GM20431 (cell line): ENCODE measurements around the gene RRP1B.
"Not testable (repeated sequence)": the region's sequence is repeated elsewhere in the genome, so short reads cannot be mapped to it uniquely, and the experiment has no call there.

Source experiments
- in situ Hi-C: fragments of 300-500 bp; cut with MseI, MboI; formaldehyde crosslinking; loops from one replicate; pipeline ENCODE4 v1.15.0; 2020; ENCODE audit warnings: low sequenced_read_pairs; ENCODE audit not compliant: unreplicated experiment

The RRP1B gene

GRCh38 chr21:43694437-43695079 lies 35.2 kb downstream of the RRP1B start:
- in situ Hi-C loops, result no loop called here

GRCh38 chr21:43696214-43696613 lies 36.9 kb downstream of the RRP1B start:
- in situ Hi-C loops, result no loop called here

- in situ Hi-C loops, result no loop called here
These were observed 38.6 kb downstream of the RRP1B start for GRCh38 chr21:43697758-43698643.

GRCh38 chr21:43699492-43699777 lies 40.1 kb downstream of the RRP1B start:
- in situ Hi-C loops, result not testable (repeated sequence)

DNA sequence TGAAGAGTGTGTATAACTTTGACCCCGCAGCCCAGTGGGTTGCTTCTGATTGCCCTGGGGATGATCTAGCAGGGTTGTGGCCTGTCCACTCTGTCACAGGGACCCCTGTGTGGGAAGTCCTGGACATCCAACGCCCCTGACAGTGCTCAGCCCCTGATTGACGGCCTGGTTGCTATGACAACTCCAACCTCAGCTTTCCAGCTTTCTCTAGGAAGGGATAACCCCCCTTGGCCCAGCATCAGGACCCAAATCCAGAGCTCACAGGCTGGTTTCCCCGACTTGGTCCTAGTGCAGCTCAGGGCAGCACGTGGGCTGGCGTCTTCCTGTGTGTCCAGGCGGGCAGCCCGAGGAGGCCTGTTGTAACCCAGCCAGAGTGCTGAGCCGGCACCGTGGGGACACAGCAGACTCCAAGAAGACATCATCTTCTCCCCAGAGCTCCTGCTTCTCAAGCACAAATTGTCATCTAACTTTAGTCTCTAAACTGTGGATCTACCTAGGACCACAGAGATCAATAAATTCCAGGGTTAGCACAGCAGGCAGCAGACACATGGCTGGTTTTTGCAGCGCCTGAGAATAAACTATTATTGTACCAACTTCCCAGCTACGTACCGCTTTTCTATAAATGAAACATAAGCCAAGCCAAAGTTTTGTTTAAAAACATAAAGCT lies 40.7 kb downstream of the RRP1B start:
- in situ Hi-C loops, result no loop called here

GRCh38 chr21:43701936-43702784 lies 42.8 kb downstream of the RRP1B start:
- in situ Hi-C loops, result no loop called here

- in situ Hi-C loops, result no loop called here
These were observed 43.4 kb downstream of the RRP1B start for GRCh38 chr21:43702785-43703034.

DNA sequence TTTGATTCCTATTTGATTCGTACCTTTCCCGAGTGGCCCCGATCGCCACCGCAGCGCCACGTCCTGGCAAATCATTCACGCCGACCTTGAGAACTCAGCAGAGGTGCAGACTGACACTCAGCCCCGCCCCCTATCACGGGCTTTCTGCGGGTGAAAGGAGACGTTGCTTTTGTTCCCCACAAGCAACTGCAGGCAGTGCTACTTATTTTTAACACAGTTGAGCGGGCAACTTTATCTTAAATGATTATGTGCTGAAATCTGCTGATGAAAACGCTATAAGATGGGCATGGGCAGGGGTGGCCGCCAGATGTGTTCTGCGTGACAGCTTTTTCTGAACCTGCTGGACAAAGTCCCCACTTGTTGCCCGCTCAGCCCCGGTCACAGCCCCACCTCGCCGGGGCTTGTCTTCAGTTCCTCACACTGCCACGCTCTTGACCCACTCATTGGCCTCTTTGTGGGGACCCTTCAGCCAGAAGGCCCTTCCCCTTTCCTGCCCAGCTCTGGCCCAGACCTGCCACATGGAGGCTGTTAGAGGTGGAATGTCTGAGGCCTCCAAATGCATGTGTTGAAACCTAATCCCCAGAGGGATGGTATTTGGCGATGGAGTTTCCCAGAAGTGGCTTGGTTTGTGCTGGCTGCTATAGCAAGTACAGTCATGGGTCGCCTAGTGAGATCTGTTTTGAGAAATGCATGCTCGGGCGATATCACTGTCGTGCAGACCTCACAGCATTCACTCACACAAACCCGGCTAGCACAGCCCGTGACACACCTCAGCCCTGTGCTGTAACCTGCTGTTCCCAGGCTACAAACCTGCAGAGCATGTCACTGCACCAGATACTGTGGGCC lies 43.9 kb downstream of the RRP1B start:
- in situ Hi-C loops, result no loop called here

DNA sequence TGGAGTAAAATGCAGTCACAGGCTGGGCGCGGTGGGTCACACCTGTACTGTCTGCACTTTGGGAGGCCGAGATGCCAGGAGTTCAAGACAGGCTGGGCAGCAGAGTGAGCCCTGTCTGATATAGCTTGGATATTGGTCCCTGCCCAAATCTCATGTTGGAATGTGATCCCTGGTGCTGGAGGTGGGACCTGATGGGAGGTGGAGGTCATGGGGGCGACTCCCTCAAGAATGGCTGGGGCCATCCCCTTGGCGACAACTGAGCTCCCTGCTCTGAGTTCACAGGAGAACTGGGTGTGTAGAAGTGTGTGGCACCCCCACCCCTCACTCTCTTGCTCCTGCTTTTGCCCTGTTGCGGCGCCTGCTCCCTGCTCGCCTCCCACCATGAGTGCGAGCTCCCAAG lies 48.1 kb downstream of the RRP1B start:
- in situ Hi-C loops, result no loop called here

DNA sequence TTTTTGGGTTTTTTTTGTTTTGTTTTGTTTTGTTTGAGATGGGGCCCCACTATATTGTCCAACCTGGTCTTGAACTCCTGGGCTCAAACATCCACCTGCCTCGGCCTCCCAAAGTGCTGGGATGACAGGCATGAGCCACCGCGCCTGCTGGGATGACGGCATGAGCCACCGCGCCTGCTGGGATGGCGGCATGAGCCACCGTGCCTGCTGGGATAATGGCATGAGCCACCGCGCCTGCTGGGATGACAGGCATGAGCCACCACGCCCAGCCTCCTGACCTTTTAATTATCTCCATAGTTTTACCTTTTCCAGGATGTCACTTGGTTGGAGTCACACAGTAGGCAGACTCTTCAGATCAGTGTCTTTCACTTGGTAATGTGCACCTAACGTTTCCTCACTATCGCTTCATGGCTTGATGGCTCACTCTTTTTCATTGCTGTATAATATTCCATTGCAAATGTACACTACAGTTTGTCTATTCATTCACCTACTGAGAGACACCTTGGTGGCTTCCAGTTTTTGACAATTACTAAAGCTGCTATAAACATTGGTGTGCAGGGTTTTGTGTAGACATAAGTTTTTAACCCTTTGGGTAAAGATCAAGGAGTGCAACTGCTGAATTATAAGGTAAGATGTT lies 49.5 kb downstream of the RRP1B start:
- in situ Hi-C loops, result no loop called here

- in situ Hi-C loops, result no loop called here
These were observed 53.0 kb downstream of the RRP1B start for GRCh38 chr21:43712268-43712942.

- in situ Hi-C loops, result not testable (repeated sequence)
These were observed 53.8 kb downstream of the RRP1B start for GRCh38 chr21:43713123-43713522.

DNA sequence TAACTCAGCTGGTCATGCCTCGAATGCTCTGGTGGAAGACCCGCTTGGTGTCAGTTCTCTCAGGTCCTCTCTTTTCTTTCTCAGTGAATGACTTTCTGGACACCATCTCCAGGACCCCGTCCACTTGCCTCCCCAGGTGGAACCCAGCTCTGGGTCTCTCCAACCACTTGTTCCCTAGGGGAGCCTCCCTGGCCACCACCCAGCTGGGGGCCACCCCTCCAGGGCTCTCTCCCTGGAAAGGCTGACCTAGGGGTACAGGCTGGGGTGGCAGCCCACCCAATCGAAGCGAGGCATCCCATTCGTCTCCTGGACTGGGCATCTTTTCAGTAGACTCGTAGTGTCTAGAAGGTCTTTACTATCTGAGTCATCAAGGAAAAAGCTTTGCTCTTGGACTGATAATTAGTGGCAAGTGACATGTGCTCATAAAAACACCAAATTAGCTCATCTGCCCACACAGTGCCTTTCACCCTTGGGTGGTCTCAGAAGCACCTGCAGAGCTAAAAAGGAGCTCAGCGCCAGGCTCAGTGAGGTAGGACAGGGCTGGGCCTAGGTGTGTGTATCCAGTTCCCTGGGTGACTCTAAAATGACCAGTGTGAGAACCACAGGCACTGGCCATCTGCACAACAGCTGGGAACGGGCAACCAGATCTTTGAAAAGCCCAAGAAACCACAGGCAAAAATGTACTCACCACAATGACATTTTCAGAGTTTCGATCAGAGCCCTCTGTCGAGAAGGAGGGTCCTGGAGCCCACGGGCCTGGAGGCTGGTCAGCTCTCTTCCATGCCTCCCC lies 57.2 kb downstream of the RRP1B start:
- in situ Hi-C loops, result no loop called here

DNA sequence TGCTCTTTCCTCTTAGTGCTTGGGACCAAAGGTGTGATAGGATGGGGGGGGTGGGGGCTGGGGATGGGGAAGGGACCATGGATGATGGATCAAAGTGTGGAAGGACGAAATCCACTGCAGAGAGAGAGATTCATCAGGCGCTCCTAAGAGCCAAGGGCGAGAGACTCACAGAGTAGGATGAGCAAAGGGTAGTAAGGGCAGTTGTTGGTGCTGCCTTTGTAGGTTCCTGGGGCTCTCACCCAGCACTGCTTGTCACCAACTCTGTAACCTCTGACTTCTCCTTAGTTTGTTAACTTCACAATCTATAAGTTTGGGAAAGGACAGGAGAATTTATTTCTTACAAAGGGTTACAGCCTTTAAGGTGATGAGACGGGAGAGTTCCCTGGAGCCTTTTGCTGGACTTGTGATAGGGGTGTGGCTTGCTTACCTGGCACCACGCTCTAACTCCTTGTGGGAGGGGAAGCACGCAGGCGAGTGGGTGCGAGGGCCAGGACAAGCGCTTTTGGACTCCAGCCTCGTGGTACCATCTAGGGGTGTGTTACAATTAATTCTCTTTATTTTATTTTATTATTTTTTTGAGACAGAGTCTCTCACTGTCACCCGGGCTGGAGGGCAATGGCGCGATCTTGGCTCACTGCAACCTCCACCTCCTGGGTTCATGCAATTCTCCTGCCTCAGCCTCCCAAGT lies 58.0 kb downstream of the RRP1B start:
- in situ Hi-C loops, result no loop called here

GRCh38 chr21:43717967-43718871 lies 58.9 kb downstream of the RRP1B start:
- in situ Hi-C loops, result no loop called here
